Fibroblast of the conjunctiva (primary cell): ENCODE data around the gene MOK.
A peak's percentile ranks its signal among the peaks of the same experiment; 100 is the strongest.

ENCODE experiments used
- DNase-seq: peaks from one replicate; pipeline ENCODE4 v3.0.0-alpha.2; 2010; ENCODE audit warnings: low read depth

Gene MOK

GRCh38 chr14:102225386-102225785, 79.6 kb downstream of the MOK start:
- no peak for DNase-seq

- no peak for DNase-seq
Measured at GRCh38 chr14:102223682-102224081, 81.3 kb downstream of the MOK start.

DNA sequence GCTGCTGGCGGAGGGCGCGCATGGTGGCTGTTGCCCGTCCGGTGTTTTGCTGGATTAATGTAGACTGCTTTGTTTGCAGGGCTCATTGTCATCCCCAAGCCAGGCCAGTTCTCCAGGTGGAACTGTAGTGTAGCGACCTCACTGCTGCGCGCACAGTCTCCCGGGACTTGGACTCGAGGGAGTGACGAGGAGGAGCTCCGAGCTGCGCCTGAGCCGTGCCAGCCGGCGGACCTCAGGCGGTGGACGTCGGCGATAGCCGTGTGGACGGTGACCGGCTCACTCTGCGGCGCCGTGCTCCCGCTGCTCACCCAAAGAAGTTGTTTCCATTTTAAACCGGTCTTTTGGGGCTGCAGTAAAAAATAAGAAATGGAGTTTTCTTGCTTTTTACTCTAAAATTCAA, 82.2 kb downstream of the MOK start:
- no peak for DNase-seq

GRCh38 chr14:102222009-102222575, 82.9 kb downstream of the MOK start:
- DNase-seq, result no peak

GRCh38 chr14:102221026-102221425, 83.9 kb downstream of the MOK start:
- DNase-seq, result no peak

GRCh38 chr14:102220031-102220430, 84.9 kb downstream of the MOK start:
- no peak for DNase-seq

DNA sequence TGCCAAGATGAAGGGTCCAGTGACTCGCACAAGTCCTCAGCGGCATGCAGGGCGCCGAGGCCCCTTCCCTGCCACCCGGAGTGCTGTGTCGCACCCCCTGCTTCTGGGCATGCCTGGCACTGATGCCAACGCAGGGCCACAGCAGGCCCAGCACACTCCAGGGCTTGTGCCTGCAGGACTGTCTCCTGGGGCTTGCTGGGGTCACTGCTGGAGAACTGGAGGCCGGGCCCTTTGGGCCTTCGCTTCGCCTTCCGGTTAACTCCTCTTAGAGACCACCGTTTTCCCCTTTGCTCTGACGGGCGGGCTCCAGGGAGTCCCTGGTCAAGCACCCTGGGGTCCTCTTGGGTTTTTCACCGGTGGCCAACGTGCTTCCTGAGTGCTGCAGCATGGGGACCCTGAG, 85.6 kb downstream of the MOK start:
- no peak for DNase-seq

- DNase-seq, result no peak
Measured at GRCh38 chr14:102218688-102219087, 86.3 kb downstream of the MOK start.

DNA sequence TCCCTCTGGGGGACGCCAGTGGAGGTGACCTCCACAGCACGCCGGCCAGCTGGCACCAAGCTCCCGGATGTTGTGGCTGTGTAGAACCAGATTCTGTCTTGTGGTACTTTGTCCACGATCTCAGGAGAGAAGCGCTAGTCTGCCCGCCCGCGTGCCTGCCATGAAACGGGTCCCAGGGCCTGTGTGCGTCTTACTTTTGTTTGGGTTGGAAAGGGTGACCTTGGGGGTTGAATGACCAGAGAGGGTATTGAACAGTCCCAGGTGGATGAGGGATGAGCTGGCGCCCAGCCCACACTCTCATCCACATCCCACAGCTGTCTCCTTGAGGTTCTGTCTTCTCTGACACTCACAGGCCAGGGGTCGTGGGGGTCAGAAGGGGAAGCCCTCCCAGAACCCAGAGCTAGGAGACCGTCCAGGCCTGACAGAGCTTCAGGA, 87.0 kb downstream of the MOK start:
- DNase-seq, result no peak

DNA sequence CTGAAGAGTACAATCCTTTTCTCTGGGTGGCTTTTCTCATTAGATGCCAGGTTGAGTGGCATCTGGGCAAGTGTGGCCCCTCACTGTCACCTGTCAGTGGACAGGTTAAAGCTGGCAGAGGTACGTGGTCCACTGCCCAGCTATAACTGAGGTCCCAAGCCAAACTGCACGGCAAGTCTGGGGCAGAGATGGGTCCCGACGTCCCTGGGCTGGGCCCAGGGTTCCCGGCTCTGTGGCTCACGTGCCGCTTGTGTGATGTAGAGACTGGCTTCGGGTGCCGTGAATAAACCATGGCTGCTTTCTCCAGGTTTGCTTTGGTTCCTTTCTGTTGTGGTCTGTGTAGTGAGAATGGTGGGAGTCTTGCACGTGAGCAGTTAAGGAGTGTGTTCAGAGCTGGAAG, 87.6 kb downstream of the MOK start:
- DNase-seq, result no peak

- no peak for DNase-seq
Measured at GRCh38 chr14:102215576-102216250, 89.3 kb downstream of the MOK start.

- DNase-seq, result peak; percentile 8
Measured at GRCh38 chr14:102215071-102215470, 89.9 kb downstream of the MOK start.

DNA sequence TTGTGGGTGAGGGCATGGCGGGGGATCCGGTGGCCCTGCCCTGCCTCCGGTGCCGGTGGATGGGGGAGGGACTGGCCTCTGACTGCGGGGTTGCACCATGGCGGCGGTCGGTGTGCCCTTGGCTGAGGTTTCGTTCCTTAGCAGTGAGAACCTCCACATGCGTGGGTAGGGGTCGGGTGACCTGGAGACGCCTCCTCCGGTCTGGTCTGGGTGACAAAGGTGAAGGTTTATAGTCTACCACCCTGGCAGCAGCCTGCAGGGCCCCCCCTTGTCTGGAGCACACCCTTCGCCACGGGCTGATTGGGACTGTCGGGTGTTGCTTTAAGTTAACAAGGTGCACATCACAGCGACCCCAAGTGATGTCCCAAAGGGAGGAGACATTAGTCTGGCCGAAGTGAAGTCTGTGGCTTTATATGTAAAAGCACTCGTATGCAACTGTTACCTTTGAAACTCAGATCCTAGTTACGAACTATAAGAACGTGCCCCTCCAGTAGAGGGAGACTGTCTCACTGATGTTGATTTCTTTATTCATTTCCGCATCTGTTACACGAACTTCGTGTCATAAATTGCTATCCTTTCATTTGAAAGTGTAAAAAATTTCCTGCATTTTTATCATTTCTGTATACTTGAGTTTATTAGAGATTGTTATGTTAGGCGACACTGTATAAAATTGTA, 90.8 kb downstream of the MOK start:
- DNase-seq, result no peak

DNA sequence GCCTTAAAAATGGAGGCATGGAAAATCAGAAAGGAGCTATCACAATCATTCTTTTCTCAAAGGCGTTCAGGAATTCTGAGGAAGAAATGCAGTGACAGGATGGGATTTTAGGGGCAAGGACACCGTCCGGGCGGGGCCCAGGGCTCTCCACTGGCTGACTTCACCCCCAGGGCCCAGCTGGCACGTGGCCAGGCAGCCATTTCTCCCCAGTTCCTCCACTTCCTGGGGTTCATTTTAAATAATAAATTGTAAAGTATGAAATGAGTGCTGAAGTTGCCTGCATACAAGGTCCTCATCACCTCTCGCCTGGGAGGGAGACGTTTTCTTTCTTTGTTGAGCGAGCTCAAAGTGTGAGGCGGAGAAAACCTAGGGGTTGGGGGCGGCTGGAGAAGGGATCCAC, 91.5 kb downstream of the MOK start:
- DNase-seq, result no peak

GRCh38 chr14:102212845-102213244, 92.1 kb downstream of the MOK start:
- DNase-seq, result no peak

GRCh38 chr14:102212356-102212755, 92.6 kb downstream of the MOK start:
- no peak for DNase-seq

DNA sequence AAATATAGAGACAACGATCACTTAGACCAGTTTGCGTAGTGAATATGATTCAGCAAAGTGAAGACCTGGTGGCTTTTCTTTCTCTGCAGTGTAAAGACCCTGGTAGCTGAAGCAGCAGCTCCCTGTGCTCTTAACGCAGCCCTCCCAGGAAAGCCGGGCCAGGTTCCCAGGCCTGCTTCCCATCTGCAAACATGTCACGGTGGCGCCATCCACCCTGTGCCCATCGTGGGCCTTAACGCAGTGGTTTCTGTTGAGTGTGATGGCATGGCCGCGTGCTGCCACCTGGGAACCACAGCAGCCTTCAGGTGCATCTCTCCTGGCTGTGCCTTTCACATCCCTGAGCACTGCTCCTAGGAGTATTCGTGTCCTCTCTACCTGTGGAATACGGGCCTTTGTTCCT, 93.7 kb downstream of the MOK start:
- no peak for DNase-seq

DNA sequence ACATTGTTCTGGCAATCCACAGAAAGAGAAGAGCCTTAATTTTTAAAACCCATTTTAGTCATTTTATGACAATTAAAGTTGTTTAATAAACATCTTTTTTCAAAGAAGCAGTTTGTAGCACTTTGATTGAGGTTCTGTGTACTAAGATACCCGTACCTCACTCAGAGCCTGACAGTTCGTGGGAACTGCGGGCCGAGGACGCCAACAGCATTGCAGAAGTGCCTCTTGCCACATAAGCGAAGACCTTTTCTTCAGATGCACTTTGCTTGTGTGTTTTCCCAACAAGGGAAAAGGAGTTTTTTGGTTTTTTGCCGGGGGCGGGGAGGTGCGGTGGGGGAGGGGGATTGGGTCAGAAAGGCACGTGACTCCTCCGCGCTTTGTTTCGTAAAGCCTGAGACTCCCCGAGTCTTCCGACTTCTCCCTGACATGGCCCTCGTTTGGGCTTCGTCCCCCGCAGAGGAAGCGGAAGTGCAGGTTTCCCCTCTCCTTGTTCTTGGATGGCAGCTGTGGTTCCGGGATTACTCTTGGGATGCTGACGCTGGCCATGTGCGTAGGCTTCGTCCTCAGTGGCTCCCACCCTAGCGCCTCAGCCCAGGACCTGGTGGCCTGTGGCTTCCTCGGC, 94.4 kb downstream of the MOK start:
- DNase-seq, result no peak

DNA sequence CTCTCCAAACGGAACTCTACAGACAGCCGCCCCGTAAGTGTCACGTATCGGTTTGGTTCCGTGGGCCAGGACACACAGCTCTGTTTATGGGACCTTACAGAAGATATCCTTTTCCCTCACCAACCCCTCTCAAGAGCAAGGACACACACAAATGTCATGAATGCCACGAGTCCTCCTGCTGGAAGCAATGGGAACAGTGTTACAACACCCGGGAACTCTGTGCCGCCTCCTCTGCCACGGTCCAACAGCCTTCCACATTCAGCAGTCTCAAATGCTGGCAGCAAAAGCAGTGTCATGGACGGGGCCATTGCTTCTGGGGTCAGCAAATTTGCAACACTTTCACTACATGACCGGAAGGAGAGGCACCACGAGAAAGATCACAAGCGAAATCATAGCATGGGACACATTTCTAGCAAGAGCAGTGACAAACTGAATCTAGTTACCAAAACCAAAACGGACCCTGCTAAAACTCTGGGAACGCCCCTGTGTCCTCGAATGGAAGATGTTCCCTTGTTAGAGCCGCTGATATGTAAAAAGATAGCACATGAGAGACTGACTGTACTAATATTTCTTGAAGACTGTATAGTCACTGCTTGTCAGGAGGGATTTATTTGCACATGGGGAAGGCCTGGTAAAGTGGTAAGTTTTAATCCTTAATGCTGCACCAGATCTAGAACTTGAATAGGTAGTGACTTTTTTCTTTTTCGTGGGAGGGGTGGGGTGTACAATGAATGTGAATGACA, 95.6 kb downstream of the MOK start:
- no peak for DNase-seq

DNA sequence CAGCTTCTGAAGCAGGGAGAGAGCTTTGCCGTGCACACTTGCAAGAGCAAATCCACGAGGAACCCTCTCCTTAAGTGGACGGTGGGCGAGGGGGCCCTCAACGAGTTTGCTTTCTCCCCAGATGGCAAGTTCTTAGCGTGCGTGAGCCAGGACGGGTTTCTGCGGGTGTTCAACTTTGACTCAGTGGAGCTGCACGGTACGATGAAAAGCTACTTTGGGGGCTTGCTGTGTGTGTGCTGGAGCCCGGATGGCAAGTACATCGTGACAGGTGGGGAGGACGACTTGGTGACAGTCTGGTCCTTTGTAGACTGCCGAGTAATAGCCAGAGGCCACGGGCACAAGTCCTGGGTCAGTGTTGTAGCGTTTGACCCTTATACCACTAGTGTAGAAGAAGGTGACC, 96.2 kb downstream of the MOK start:
- DNase-seq, result no peak

GRCh38 chr14:102207831-102208365, 97.1 kb downstream of the MOK start:
- DNase-seq, result no peak

- DNase-seq, result no peak
Measured at GRCh38 chr14:102206918-102207317, 98.0 kb downstream of the MOK start.
